HEK293T (cell line): Measurements from ENCODE around the gene SHISA6.

ENCODE experiments used
- CTCF ChIA-PET: fragments of 350-600 bp; formaldehyde crosslinking; extraction: SDS; loops from one replicate; lab custom pipeline; 2021; ENCODE audit warnings: antibody characterized with exemption, inconsistent platforms; lab: Yijun Ruan, JAX
- POLR2A ChIA-PET: fragments of 350-600 bp; formaldehyde crosslinking; extraction: SDS; loops from one replicate; lab custom pipeline; 2020; ENCODE audit warnings: antibody characterized with exemption, inconsistent platforms; lab: Yijun Ruan, JAX
- DNase-seq: peaks from one replicate; pipeline ENCODE4 v3.0.0; 2012; ENCODE audit warnings: mixed read lengths; ENCODE audit errors: extremely low spot score
- ARNT ChIP-seq: fragments of 450-650 bp; IDR thresholded peaks from 2 replicates; pipeline ENCODE4 v1.6.1; 2017; ENCODE audit warnings: mild to moderate bottlenecking
- BHLHE40 ChIP-seq: fragments of 450-650 bp; IDR thresholded peaks from 2 replicates; pipeline ENCODE4 v1.6.1; 2016; ENCODE audit warnings: mild to moderate bottlenecking, moderate library complexity, borderline replicate concordance
- CTBP1 ChIP-seq: fragments of 450-650 bp; IDR thresholded peaks from 2 replicates; pipeline ENCODE4 v1.6.1; 2016; ENCODE audit warnings: borderline replicate concordance
- ELF4 ChIP-seq: fragments of 450-650 bp; IDR thresholded peaks from 2 replicates; pipeline ENCODE4 v1.6.1; 2017; ENCODE audit warnings: antibody characterized with exemption
- FOXA1 ChIP-seq: fragments of 450-650 bp; IDR thresholded peaks from 2 replicates; pipeline ENCODE4 v1.6.1; 2016; ENCODE audit warnings: mild to moderate bottlenecking
- FOXK2 ChIP-seq: fragments of 450-650 bp; IDR thresholded peaks from 2 replicates; pipeline ENCODE4 v1.6.1; 2016; ENCODE audit warnings: mild to moderate bottlenecking
- FOXM1 ChIP-seq: fragments of 450-650 bp; IDR thresholded peaks from 2 replicates; pipeline ENCODE4 v1.6.1; 2017; ENCODE audit warnings: mild to moderate bottlenecking, borderline replicate concordance
- HDGF ChIP-seq: fragments of 450-650 bp; IDR thresholded peaks from 2 replicates; pipeline ENCODE4 v1.6.1; 2017; ENCODE audit warnings: antibody characterized with exemption, borderline replicate concordance
- L3MBTL2 ChIP-seq: fragments of 450-650 bp; conservative IDR thresholded peaks from 2 replicates; pipeline ENCODE4 v1.6.1; 2016; ENCODE audit warnings: mild to moderate bottlenecking
- LEF1 ChIP-seq: fragments of 450-650 bp; IDR thresholded peaks from 2 replicates; pipeline ENCODE4 v1.6.1; 2017; ENCODE audit warnings: mild to moderate bottlenecking, borderline replicate concordance
- NFRKB ChIP-seq: fragments of 450-650 bp; IDR thresholded peaks from 2 replicates; pipeline ENCODE4 v1.6.1; 2016; ENCODE audit warnings: mild to moderate bottlenecking, moderate library complexity
- SP1 ChIP-seq: fragments of 450-650 bp; IDR thresholded peaks from 2 replicates; pipeline ENCODE4 v1.6.1; 2017
- SUZ12 ChIP-seq: fragments of 450-650 bp; IDR thresholded peaks from 2 replicates; pipeline ENCODE4 v1.6.1; 2016; ENCODE audit warnings: mild to moderate bottlenecking
- TARDBP ChIP-seq: fragments of 450-650 bp; IDR thresholded peaks from 2 replicates; pipeline ENCODE4 v1.6.1; 2016
- ZNF384 ChIP-seq: fragments of 450-650 bp; IDR thresholded peaks from 2 replicates; pipeline ENCODE4 v1.6.1; 2016
- TF ChIP-seq, protein P1 (sequence below): fragments of 450-650 bp; IDR thresholded peaks from 2 replicates; pipeline ENCODE4 v1.6.1; 2016

Gene SHISA6

DNA sequence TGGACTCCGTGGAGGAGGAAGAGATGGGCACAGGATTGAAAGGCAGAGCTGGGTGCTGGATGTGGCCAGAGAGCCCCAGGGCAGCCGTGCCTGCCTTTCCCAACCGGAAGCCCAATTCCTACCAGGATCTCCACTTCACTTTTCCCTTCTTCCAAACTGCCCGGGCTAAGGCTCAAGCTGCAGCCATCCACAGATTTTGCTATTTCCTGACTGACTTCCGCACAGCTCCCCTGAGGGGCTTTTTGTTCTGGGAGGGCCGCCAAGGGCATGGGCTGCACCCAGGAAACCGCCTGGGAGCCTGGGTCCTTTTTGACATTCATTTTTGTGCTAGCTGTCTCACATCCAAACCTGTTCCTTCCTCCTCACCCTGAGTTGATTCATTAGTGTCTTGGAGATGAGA is 4.2 kb downstream of the SHISA6 start:
- TF ChIP-seq SP1, result no peak
- ChIA-PET POLR2A (no interaction called here), CTCF (no interaction called here)
- no peak for DNase-seq

DNA sequence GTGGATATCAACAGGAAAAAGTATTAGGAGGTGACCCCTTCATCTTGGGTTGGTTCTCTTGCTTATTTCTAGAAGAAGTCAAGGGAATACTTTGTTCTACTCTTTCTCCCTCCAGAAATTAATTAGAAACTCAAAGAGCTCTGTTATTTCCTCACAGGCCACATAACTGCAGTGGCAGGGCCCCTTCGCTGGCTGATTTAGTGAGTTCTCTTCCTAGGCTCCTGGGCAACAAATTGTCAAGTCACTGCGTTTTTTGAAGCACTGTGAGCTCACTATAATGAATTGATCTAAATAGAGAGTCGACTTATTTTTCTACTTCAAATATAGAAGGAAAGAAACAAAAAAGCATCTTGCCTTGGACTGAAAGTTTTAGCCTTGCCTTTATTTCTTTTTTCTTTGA is 4.8 kb downstream of the SHISA6 start:
- CTCF ChIA-PET, result no interaction called here

DNA sequence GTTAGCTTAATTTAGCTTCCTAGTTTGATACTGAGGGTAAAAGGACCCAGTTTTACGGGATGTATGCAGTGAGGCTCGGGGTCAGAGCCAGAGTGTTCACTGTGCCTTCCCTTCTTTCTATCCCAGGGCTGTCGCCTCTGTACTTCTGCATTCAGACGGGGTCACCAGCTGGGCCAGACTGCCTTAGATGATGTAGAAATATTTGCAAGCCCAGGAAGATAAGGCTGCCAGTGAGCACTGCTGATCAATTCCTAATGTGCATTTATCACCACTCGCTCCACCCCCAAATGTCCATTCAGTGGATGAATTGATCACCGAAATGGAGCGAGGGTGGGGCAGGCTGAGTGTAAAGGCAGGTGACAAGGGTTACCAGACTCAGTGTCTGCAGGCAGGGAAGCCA is 9.1 kb downstream of the SHISA6 start:
- TF ChIP-seq FOXK2 (no peak), ZNF384 (no peak), BHLHE40 (no peak), SP1 (no peak), FOXA1 (no peak), SUZ12 (no peak), L3MBTL2 (no peak), HDGF (no peak), TARDBP (no peak), ARNT (no peak), NFRKB (no peak), LEF1 (no peak), FOXM1 (no peak), ELF4 (no peak), CTBP1 (no peak)
- TF ChIP-seq, protein P1, sequence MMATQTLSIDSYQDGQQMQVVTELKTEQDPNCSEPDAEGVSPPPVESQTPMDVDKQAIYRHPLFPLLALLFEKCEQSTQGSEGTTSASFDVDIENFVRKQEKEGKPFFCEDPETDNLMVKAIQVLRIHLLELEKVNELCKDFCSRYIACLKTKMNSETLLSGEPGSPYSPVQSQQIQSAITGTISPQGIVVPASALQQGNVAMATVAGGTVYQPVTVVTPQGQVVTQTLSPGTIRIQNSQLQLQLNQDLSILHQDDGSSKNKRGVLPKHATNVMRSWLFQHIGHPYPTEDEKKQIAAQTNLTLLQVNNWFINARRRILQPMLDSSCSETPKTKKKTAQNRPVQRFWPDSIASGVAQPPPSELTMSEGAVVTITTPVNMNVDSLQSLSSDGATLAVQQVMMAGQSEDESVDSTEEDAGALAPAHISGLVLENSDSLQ, result no peak
- POLR2A ChIA-PET, result no interaction called here
- CTCF ChIA-PET, result no interaction called here
- DNase-seq, result no peak

More for the DNA sequence above, 4.8 kb downstream of the SHISA6 start:
- TF ChIP-seq HDGF (no peak), BHLHE40 (no peak)
- DNase-seq, result no peak
- POLR2A ChIA-PET, result no interaction called here

DNA sequence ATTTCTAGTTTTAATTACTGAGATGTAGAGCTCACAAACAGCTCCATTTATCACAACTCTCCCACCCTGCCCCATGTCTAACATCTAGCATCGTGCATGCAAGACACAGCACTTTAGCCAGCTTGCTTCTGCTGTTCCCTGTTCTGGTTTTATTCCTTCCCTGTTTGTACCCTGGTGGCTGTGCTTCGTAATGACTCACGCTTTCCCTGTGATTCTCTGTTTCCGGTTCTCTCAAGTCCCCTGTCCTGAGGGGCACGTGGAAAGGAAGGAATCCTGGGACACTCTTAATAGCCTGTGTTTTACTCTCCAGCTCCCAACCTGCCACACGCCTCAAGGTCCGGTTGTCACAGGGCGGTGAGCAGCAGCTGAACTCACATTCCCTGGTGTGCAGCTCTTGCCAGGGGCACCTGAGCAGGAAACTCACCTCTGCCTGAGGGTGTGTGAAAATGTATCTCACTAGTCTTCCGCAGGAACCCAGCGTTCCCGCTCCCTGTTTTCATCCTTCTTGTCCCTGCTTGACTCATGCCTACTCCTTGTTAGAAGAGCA is 10.6 kb downstream of the SHISA6 start:
- CTCF ChIA-PET, result no interaction called here
- DNase-seq, result no peak
- POLR2A ChIA-PET, result no interaction called here

DNA sequence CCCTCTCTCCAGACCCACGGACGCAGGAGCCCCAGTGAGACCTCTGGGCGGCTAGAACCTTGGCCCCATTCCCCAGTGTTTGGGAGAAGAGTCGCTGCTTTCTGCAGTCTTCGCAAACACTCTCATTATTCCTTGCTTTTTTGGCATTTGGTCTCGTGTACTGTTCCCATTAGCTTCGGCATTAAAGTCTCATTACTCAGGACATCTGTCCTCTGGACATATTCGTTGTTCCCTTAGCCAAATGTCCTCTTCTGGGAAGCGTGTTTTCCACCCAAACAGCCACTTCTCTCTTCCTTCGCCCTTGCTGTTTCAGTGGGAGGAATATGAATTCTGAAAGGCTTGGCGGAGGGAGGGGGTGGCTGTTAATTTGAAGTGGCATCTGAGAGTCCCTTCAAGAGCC is 11.1 kb downstream of the SHISA6 start:
- no peak for DNase-seq
- POLR2A ChIA-PET, result no interaction called here
- no peak for TF ChIP-seq FOXM1
- no peak for TF ChIP-seq BHLHE40
- TF ChIP-seq LEF1, result no peak
- TF ChIP-seq FOXA1, result no peak
- TF ChIP-seq ELF4, result no peak
- no peak for TF ChIP-seq FOXK2
- TF ChIP-seq NFRKB, result no peak
- TF ChIP-seq TARDBP, result no peak
- TF ChIP-seq L3MBTL2, result no peak
- no peak for TF ChIP-seq HDGF
- TF ChIP-seq SP1, result no peak
- no peak for TF ChIP-seq CTBP1
- TF ChIP-seq, protein P1, result no peak
- no peak for TF ChIP-seq SUZ12
- TF ChIP-seq ZNF384, result no peak
- TF ChIP-seq ARNT, result no peak
- CTCF ChIA-PET, result no interaction called here

More for the DNA sequence above, 10.6 kb downstream of the SHISA6 start:
- TF ChIP-seq BHLHE40, result no peak
- no peak for TF ChIP-seq ARNT
- TF ChIP-seq NFRKB, result no peak
- TF ChIP-seq HDGF, result no peak
- no peak for TF ChIP-seq FOXA1
- no peak for TF ChIP-seq SUZ12
- TF ChIP-seq FOXK2, result no peak

DNA sequence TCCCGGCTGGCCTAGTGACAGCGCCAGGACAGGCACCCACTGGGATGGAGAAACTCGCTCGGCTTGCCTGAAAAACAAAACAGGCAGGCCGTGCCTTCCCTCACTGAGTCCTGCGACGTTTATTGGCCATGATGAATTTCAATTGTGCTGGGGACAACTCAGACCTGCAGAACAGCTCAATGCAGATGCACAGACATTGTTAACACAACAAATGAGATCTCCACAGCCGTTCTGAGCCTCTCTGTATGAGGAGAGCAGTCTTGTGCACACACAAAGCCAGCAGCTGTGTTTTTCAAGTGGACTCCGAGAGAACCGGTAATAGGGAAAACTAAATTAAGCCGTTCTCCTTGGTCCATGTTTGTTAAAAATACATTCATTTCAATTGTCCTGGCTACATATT is 15.9 kb downstream of the SHISA6 start:
- ChIA-PET CTCF (no interaction called here), POLR2A (no interaction called here)
- no peak for DNase-seq
- TF ChIP-seq ARNT (no peak), LEF1 (no peak), ELF4 (no peak), FOXA1 (no peak), FOXK2 (no peak), SUZ12 (no peak), L3MBTL2 (no peak), SP1 (no peak), HDGF (no peak), TARDBP (no peak), ZNF384 (no peak), BHLHE40 (no peak), CTBP1 (no peak), FOXM1 (no peak), NFRKB (no peak)
- TF ChIP-seq, protein P1, result no peak
